ENCODE results near the gene FBXO10. TPM values are rescaled to one million over a fixed set of nuclear protein-coding genes. Genes with fewer than 3 reads are reported as not detected.

The FBXO10 gene
- total RNA-seq, 1 donor from 2014 or later, result 22.0 TPM

DNA sequence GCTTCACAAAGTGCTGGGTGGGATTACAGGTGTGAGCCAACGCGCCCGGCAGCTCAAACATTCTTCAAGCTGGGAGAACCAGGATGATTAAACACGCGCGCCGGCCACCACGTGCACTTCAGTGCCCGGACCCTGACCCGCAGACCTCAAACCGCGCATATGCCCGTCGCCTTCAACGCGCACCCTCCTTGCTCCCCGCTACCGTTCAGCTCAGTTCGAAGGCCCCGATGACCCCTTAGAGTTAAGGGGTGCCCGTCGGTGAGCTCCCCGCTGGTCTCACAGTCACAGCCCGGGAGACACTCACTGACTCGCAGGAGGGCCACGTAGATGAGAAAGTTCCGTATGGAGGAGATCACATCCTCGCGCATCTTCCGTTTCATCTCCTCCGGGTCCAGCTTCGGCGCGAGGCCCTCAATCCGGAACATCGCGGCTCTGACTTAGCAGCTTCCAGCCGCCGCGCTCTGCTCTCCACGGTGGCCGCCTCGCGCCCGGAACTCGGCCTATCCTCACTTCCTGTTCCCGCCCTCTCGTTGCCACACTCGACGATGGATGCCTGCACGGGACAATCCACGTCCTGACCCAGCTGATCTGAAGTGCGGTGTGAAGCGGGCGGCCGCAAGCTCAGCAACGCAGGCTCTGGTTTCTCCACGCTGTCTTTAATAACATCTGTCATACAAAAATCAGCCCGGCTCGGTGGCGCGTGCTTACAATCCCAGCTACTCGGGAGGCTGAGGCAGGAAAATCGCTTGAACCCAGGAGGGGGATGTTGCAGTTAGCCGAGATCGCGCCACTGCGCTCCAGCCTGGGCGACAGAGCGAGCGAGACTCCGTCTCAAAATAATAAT lies 16.1 kb upstream of the FBXO10 start, which contains the start of gene TOMM5:
TOMM5 (minus strand) TSS at position 490 of the 844 bp plus-strand sequence; CDS start at position 425, 65 bp downstream.
- peaks cover 2% of the 10 kb centered on the region for H3K36me3 Mint-ChIP-seq (ENCODE audit: insufficient read depth)
- peak; percentile 67 for DNase-seq (ENCODE audit: low spot score, unreplicated experiment)
- peak within 1 kb of the TSS; percentile 97 for H3K27ac Mint-ChIP-seq
- TF ChIP-seq, protein P1, sequence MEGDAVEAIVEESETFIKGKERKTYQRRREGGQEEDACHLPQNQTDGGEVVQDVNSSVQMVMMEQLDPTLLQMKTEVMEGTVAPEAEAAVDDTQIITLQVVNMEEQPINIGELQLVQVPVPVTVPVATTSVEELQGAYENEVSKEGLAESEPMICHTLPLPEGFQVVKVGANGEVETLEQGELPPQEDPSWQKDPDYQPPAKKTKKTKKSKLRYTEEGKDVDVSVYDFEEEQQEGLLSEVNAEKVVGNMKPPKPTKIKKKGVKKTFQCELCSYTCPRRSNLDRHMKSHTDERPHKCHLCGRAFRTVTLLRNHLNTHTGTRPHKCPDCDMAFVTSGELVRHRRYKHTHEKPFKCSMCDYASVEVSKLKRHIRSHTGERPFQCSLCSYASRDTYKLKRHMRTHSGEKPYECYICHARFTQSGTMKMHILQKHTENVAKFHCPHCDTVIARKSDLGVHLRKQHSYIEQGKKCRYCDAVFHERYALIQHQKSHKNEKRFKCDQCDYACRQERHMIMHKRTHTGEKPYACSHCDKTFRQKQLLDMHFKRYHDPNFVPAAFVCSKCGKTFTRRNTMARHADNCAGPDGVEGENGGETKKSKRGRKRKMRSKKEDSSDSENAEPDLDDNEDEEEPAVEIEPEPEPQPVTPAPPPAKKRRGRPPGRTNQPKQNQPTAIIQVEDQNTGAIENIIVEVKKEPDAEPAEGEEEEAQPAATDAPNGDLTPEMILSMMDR (IDR thresholded peaks at IDR 0.05; ENCODE audit: unreplicated experiment), result no peak
- peaks cover 13% of the 10 kb centered on the region for H3K4me1 Mint-ChIP-seq (ENCODE audit: low read depth)
- peaks cover 17% of the 10 kb centered on the region for H3K27me3 Mint-ChIP-seq
- no peaks in the 10 kb centered on the region for H3K9me3 Mint-ChIP-seq (ENCODE audit: low read depth)
- H3K4me3 Mint-ChIP-seq (ENCODE audit: low read depth), result peak within 1 kb of the TSS; percentile 90

DNA sequence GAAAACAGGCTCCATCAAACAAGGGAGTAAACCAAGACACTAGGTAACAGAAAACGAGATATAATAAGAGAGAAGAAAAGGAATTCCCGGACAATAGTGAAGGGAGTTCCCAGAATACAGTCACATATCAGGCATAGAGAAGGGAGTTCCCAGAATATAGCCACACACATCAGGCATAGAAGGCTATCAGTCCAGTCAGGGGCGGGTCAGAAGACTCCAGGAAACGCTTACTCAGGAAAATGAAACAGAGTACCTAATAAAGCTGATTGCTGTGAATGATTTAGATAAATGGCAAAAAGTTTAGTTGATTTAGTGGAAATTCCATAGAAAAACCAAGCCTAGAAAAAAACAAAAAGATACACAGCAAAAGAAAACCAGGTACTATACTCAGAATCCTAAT lies 11.3 kb upstream of the FBXO10 start:
- Mint-ChIP-seq H3K27me3 (no peaks in the 10 kb centered on the region), H3K36me3 (ENCODE audit: insufficient read depth) (peaks cover 13% of the 10 kb centered on the region), H3K4me3 (ENCODE audit: low read depth) (no peak overlapping the region), H3K27ac (no peak overlapping the region), H3K9me3 (ENCODE audit: low read depth) (no peaks in the 10 kb centered on the region), H3K4me1 (ENCODE audit: low read depth) (peaks cover 12% of the 10 kb centered on the region)
- no peak for DNase-seq (ENCODE audit: low spot score, unreplicated experiment)
- TF ChIP-seq, protein P1 (IDR thresholded peaks at IDR 0.05; ENCODE audit: unreplicated experiment), result no peak

DNA sequence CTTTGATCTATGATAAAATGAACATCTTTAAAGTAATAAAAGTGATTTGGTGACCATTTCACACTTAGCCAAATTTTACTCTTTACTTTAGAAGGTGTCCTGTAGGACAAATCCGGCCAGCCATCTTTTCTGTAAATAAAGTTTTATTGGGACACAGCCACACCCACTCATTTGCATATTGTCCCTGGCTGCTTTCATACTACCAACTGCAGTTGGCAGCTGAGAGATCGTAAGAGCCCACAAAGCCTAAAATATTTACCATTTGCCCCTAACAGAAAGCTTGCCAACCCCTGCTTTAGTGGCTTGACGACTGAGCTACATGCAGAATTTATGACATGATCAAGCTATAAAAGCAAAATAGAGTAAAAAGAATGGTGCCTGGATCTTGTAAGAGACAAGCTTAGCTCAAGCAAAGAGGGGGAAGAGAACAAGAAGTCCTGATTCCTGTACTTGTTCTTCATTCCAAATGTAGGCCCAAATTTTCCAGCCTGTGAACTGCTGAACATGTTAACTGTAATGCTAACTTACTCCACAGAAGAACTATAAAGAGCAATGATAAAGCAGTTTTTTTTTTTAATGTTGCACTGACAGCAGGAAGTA lies 7.4 kb upstream of the FBXO10 start:
- H3K4me3 Mint-ChIP-seq (ENCODE audit: low read depth), result no peak overlapping the region
- H3K36me3 Mint-ChIP-seq (ENCODE audit: insufficient read depth), result peaks cover 13% of the 10 kb centered on the region
- TF ChIP-seq, protein P1 (IDR thresholded peaks at IDR 0.05; ENCODE audit: unreplicated experiment), result no peak
- H3K9me3 Mint-ChIP-seq (ENCODE audit: low read depth), result no peaks in the 10 kb centered on the region
- peak overlapping the region; percentile 10 for H3K27ac Mint-ChIP-seq
- H3K4me1 Mint-ChIP-seq (ENCODE audit: low read depth), result no peaks in the 10 kb centered on the region
- H3K27me3 Mint-ChIP-seq, result no peaks in the 10 kb centered on the region
- DNase-seq (ENCODE audit: low spot score, unreplicated experiment), result no peak

DNA sequence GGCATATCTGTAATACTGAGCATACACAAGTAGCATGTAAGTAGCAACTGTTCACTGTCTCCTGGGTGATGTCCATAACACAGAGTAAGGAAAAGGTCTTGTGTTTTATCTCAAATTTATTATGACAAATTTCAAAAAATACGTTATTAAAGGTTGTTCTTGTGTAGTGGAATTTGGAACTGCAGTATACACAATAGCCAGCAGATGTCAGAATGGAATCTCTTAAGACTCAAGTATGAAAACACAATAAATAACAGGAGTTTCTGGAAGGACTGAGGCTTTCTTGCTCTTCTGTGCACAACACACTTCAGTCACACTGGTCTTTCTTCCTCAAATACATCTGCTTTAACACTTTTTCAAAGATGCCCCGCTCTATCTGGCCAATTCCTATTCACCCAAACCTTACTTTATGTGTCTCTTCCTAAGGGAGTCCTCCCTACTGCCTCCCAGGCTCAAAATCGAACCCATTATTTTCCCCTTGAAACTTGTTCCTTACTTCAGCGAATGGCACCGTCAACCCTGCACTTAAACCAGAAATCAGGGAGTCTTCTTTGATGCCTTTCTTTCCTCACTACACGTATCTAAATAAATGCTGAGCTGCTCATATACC lies 6.5 kb upstream of the FBXO10 start:
- Mint-ChIP-seq H3K27ac (no peak overlapping the region), H3K27me3 (no peaks in the 10 kb centered on the region), H3K4me1 (ENCODE audit: low read depth) (no peaks in the 10 kb centered on the region), H3K36me3 (ENCODE audit: insufficient read depth) (peaks cover 13% of the 10 kb centered on the region), H3K4me3 (ENCODE audit: low read depth) (no peak overlapping the region), H3K9me3 (ENCODE audit: low read depth) (no peaks in the 10 kb centered on the region)
- no peak for DNase-seq (ENCODE audit: low spot score, unreplicated experiment)
- TF ChIP-seq, protein P1 (IDR thresholded peaks at IDR 0.05; ENCODE audit: unreplicated experiment), result peak; percentile 64

DNA sequence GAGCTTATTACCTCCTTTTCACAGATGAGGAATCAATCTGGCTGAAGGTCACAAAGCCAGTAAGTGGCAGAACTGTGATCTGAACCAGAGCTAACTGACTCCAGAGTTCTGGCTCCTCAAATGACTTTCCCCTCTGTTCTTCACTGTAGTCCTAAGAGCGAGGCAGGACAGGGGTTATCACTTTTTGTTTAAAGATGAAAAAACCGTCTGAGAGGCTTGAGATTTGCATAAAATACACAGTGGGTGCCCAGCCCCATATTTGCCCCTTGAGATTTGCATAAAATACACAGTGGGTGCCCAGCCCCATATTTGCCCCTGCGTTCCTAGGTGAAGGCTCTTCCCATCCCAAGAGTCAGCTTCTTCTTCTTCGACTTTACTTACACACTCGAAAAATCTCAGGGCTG lies 667 bp downstream of the FBXO10 start:
- no peaks in the 10 kb centered on the region for H3K9me3 Mint-ChIP-seq (ENCODE audit: low read depth)
- TF ChIP-seq, protein P1 (IDR thresholded peaks at IDR 0.05; ENCODE audit: unreplicated experiment), result no peak
- H3K36me3 Mint-ChIP-seq (ENCODE audit: insufficient read depth), result no peaks in the 10 kb centered on the region
- DNase-seq (ENCODE audit: low spot score, unreplicated experiment), result no peak
- H3K27me3 Mint-ChIP-seq, result no peaks in the 10 kb centered on the region
- peak overlapping the region; percentile 86 for H3K27ac Mint-ChIP-seq
- H3K4me3 Mint-ChIP-seq (ENCODE audit: low read depth), result peak overlapping the region; percentile 86
- peaks cover 16% of the 10 kb centered on the region for H3K4me1 Mint-ChIP-seq (ENCODE audit: low read depth)

Measured in progenitor cell of endocrine pancreas (in vitro differentiated cells).